ENCODE data around the gene LRRK1.

Gene LRRK1

DNA sequence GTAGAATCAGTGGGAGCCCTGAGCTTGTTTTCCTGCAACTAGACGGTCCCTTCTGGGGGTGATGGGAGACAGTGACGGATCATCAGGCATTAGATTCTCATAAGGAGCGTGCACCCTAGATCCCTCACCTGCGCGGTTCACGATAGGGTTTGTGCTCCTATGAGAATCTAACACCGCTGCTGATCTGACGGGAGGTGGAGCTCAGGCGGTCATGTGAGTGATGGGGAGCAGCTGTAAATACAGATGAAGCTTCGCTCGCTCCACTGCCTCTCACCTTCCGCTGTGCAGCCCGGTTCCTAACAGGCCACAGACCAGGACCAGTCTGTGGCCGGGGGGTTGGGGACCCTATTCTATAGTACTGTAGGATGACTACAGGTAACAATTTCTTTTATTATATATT lies 178.0 kb downstream of the LRRK1 start:
- no peak for TF ChIP-seq POLR2AphosphoS5 (IDR thresholded peaks at IDR 0.05; ENCODE audit: low read depth, low read length)
- TF ChIP-seq PAX5 (IDR thresholded peaks at IDR 0.05; ENCODE audit: insufficient read depth, low read length, severe bottlenecking), result no peak
- no peak for TF ChIP-seq TAF1 (IDR thresholded peaks at IDR 0.05; ENCODE audit: low read depth, low read length)
- TF ChIP-seq POLR2A (IDR thresholded peaks at IDR 0.05; ENCODE audit: low read depth, low read length), result no peak
- no peak for TF ChIP-seq SPI1 (IDR thresholded peaks at IDR 0.05; ENCODE audit: low read depth, low read length)
- TF ChIP-seq POU2F2 (IDR thresholded peaks at IDR 0.05; ENCODE audit: low read depth, low read length), result no peak
- DNase-seq (ENCODE audit: insufficient read length, low spot score) (no peak), FAIRE-seq (no peak)

- TF ChIP-seq TAF1 (IDR thresholded peaks at IDR 0.05; ENCODE audit: low read depth, low read length), result no peak
- no peak for TF ChIP-seq SPI1 (IDR thresholded peaks at IDR 0.05; ENCODE audit: low read depth, low read length)
- TF ChIP-seq POLR2AphosphoS5 (IDR thresholded peaks at IDR 0.05; ENCODE audit: low read depth, low read length), result no peak
- TF ChIP-seq PAX5 (IDR thresholded peaks at IDR 0.05; ENCODE audit: insufficient read depth, low read length, severe bottlenecking), result no peak
- no peak for TF ChIP-seq POU2F2 (IDR thresholded peaks at IDR 0.05; ENCODE audit: low read depth, low read length)
- TF ChIP-seq POLR2A (IDR thresholded peaks at IDR 0.05; ENCODE audit: low read depth, low read length), result no peak
- FAIRE-seq, result no peak
- DNase-seq (ENCODE audit: insufficient read length, low spot score), result no peak
These were observed 180.0 kb downstream of the LRRK1 start for GRCh38 chr15:101099183-101099582.

DNA sequence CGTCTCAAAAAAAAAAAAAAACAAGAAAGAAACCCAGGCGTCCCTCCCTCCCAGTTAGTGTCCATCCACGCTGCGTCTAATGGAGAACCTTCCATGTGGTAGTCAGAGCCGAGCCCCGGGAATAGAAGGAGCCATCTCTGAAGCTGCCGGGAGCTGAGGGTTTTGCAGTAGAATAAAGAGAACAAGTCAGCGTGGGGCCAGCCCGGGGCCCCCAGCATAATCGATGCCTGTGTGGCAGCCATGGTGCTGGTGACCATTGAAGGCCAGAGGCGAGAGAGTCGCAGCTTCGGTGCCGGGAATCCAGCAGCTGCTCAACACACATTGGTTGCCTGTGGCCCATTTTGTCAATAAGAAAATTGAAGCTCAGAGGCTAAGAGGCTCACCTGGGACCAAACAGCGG lies 181.0 kb downstream of the LRRK1 start:
- FAIRE-seq (no peak), DNase-seq (ENCODE audit: insufficient read length, low spot score) (no peak)
- no peak for TF ChIP-seq PAX5 (IDR thresholded peaks at IDR 0.05; ENCODE audit: insufficient read depth, low read length, severe bottlenecking)

DNA sequence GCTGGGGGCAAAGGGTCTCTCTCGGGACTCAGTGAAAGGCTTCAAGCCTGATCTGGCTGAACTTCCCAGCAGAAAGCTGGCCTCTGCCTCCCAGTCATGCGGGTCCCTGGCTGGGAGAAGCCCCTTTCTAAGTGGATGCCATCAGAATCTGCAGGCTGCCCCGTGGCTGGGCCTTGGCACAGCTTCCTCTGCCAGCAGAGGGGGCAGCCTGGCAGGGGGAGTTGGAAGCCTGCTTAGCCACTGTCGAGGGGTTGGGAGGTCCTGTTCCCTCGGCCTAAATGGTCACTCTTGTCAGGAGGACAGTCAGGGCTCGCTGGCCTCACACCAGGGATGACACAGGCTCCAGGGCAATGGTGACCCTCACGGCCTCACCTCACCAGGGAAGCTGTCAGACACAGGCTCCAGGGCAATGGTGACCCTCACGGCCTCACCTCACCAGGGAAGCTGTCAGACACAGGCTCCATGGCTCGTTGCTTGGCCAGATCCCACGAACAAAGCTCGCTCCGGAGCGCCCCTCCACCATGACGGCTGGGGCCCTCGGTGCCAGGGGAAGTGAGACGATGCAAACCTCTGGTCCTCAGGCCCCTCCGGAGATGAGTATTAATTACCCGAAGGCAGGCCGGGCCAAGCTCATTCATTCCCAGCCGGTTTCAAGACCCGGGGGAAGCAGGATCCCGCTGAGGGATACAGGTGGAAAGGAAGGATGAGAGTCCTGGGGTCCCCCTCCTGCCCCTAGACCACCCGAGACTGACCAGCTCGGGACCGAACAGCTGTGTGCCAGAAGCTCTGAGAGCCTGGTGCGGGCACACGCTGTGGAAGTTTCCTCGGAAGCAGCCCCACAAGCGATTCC lies 181.7 kb downstream of the LRRK1 start:
- DNase-seq (ENCODE audit: insufficient read length, low spot score), result no peak
- FAIRE-seq, result no peak
- no peak for TF ChIP-seq PAX5 (IDR thresholded peaks at IDR 0.05; ENCODE audit: insufficient read depth, low read length, severe bottlenecking)
- TF ChIP-seq SPI1 (IDR thresholded peaks at IDR 0.05; ENCODE audit: low read depth, low read length), result no peak
- TF ChIP-seq POU2F2 (IDR thresholded peaks at IDR 0.05; ENCODE audit: low read depth, low read length), result no peak
- no peak for TF ChIP-seq TAF1 (IDR thresholded peaks at IDR 0.05; ENCODE audit: low read depth, low read length)
- no peak for TF ChIP-seq POLR2A (IDR thresholded peaks at IDR 0.05; ENCODE audit: low read depth, low read length)
- no peak for TF ChIP-seq POLR2AphosphoS5 (IDR thresholded peaks at IDR 0.05; ENCODE audit: low read depth, low read length)

DNA sequence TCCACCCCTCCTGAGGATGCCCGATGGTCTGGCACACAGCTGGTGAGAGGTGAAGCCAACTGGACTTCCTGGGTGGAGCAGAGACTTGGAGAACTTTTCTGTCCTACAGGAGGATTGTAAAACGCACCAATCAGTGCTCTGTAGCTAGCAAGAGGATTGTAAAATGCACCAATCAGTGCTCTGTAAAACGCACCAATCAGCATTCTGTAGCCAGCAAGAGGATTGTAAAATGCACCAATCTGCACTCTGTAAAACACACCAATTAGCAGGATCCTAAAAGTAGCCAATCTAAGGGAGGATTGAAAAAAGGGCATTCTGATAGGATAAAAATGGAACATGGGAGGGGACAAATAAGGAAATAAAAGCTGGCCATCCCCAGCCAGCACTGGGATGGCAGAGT lies 182.5 kb downstream of the LRRK1 start:
- DNase-seq (ENCODE audit: insufficient read length, low spot score) (no peak), FAIRE-seq (no peak)
- TF ChIP-seq TAF1 (IDR thresholded peaks at IDR 0.05; ENCODE audit: low read depth, low read length) (no peak), POU2F2 (IDR thresholded peaks at IDR 0.05; ENCODE audit: low read depth, low read length) (no peak), PAX5 (IDR thresholded peaks at IDR 0.05; ENCODE audit: insufficient read depth, low read length, severe bottlenecking) (no peak), POLR2AphosphoS5 (IDR thresholded peaks at IDR 0.05; ENCODE audit: low read depth, low read length) (no peak), SPI1 (IDR thresholded peaks at IDR 0.05; ENCODE audit: low read depth, low read length) (no peak), POLR2A (IDR thresholded peaks at IDR 0.05; ENCODE audit: low read depth, low read length) (no peak)

- no peak for DNase-seq (ENCODE audit: insufficient read length, low spot score)
- no peak for TF ChIP-seq POLR2A (IDR thresholded peaks at IDR 0.05; ENCODE audit: low read depth, low read length)
- TF ChIP-seq POU2F2 (IDR thresholded peaks at IDR 0.05; ENCODE audit: low read depth, low read length), result no peak
- no peak for TF ChIP-seq SPI1 (IDR thresholded peaks at IDR 0.05; ENCODE audit: low read depth, low read length)
- no peak for TF ChIP-seq PAX5 (IDR thresholded peaks at IDR 0.05; ENCODE audit: insufficient read depth, low read length, severe bottlenecking)
- no peak for TF ChIP-seq POLR2AphosphoS5 (IDR thresholded peaks at IDR 0.05; ENCODE audit: low read depth, low read length)
- no peak for TF ChIP-seq TAF1 (IDR thresholded peaks at IDR 0.05; ENCODE audit: low read depth, low read length)
- FAIRE-seq, result no peak
These were observed 183.6 kb downstream of the LRRK1 start for GRCh38 chr15:101102746-101103145.

DNA sequence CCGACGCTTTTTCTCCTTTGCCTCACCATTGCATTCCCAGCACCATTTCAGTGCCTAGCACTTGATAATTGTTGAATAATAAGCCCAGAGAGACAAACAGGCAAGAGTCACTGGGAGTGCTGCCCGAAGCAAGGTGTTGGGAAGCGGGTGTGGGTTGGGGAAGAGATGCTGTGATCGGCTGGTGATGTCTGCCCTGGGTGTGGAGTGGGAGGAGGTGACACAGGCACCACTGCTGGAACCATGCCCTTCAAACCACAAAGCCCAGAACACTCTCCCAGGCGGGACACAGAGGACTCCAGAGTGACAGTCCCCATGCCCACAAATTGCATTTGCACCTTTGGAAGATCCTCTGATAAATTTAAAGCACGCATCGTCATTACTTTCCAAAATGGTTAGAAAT lies 184.4 kb downstream of the LRRK1 start:
- FAIRE-seq, result no peak
- no peak for TF ChIP-seq POLR2A (IDR thresholded peaks at IDR 0.05; ENCODE audit: low read depth, low read length)
- no peak for TF ChIP-seq PAX5 (IDR thresholded peaks at IDR 0.05; ENCODE audit: insufficient read depth, low read length, severe bottlenecking)
- TF ChIP-seq TAF1 (IDR thresholded peaks at IDR 0.05; ENCODE audit: low read depth, low read length), result no peak
- TF ChIP-seq POU2F2 (IDR thresholded peaks at IDR 0.05; ENCODE audit: low read depth, low read length), result no peak
- no peak for TF ChIP-seq SPI1 (IDR thresholded peaks at IDR 0.05; ENCODE audit: low read depth, low read length)
- TF ChIP-seq POLR2AphosphoS5 (IDR thresholded peaks at IDR 0.05; ENCODE audit: low read depth, low read length), result no peak
- no peak for DNase-seq (ENCODE audit: insufficient read length, low spot score)

DNA sequence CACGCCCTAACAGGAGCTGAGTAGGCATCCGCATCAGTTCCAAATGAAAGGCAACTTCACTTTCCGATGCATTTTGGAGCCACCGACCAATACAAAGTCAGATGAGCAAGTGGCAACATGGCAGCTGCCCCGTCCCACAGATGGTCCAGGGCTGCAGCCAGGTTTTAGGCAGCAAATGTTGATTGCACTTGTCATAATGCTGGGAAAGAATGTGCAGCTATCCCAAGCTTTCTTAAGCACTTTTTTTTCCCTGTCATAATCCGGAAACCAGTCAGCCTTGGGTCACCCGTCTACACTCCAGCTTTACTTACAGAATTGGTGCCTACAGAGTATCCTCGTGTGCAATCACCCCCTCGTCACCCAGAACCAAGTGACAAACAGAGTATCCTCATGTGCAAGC lies 185.0 kb downstream of the LRRK1 start:
- DNase-seq (ENCODE audit: insufficient read length, low spot score), result no peak
- TF ChIP-seq SPI1 (IDR thresholded peaks at IDR 0.05; ENCODE audit: low read depth, low read length), result no peak
- no peak for TF ChIP-seq POLR2AphosphoS5 (IDR thresholded peaks at IDR 0.05; ENCODE audit: low read depth, low read length)
- no peak for TF ChIP-seq POLR2A (IDR thresholded peaks at IDR 0.05; ENCODE audit: low read depth, low read length)
- TF ChIP-seq POU2F2 (IDR thresholded peaks at IDR 0.05; ENCODE audit: low read depth, low read length), result no peak
- TF ChIP-seq PAX5 (IDR thresholded peaks at IDR 0.05; ENCODE audit: insufficient read depth, low read length, severe bottlenecking), result no peak
- TF ChIP-seq TAF1 (IDR thresholded peaks at IDR 0.05; ENCODE audit: low read depth, low read length), result no peak
- FAIRE-seq, result no peak

DNA sequence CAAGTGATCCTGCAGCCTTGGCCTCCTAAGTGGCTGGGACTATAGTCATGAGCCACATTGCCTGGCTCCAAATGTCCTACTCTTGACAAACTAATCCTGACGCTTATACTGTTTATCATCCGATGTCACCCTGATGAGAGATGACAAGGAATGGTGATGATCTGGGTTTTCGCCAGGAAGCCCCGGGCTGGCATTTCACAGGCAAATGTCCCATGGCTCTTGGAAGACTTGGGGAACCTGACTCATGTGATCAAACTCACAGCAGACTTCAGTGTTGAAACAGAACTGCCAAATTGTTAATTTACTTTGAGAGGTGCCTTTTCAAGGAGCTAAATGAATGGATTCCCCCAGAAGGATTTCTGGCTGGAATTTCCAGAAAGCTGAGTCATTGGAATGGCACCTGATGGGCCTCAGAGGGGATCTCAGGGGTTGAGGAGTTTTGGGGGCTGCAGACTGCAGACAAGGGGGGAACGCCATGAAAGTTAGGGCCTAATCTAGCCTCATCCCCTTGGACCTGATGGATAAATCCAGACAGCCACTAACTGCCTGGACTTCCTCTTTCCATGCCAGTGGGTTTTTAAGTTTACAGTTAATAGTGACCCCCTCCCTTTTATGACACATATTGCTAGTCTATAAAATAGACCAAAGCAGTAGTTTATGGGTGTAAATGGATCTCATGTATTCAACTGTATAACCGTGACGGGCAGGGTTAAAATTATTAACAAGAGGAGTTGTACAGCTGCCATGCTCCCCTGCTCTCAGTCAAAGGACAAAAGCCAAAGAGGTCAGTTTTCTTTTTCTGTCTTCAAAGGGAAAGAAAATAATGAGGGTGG lies 186.1 kb downstream of the LRRK1 start:
- DNase-seq (ENCODE audit: insufficient read length, low spot score) (no peak), FAIRE-seq (no peak)
- TF ChIP-seq POU2F2 (IDR thresholded peaks at IDR 0.05; ENCODE audit: low read depth, low read length), result no peak
- TF ChIP-seq POLR2AphosphoS5 (IDR thresholded peaks at IDR 0.05; ENCODE audit: low read depth, low read length), result no peak
- no peak for TF ChIP-seq SPI1 (IDR thresholded peaks at IDR 0.05; ENCODE audit: low read depth, low read length)
- TF ChIP-seq POLR2A (IDR thresholded peaks at IDR 0.05; ENCODE audit: low read depth, low read length), result no peak
- TF ChIP-seq PAX5 (IDR thresholded peaks at IDR 0.05; ENCODE audit: insufficient read depth, low read length, severe bottlenecking), result no peak
- TF ChIP-seq TAF1 (IDR thresholded peaks at IDR 0.05; ENCODE audit: low read depth, low read length), result no peak

Measured in GM12891 (cell line).